Esophagus squamous epithelium (tissue), 5 donors: ENCODE data around the gene NT5DC1. TPM values are rescaled to one million over a fixed set of nuclear protein-coding genes. Genes with fewer than 3 reads are reported as not detected.
A peak's percentile ranks its signal among the peaks of the same experiment; 100 is the strongest.

Experiments
- DNase-seq: peaks from one replicate; lab custom pipeline; 2025; lab: John Stamatoyannopoulos, UW
- H3K27ac ChIP-seq, 4 donors: fragments of 200-600 bp; sonication (generic); one replicate each; pipeline ENCODE4 v1.5.1; 2016 to 2019; ENCODE audit warnings: mild to moderate bottlenecking in 1 of 4
- H3K27me3 ChIP-seq, 4 donors: fragments of 200-600 bp; sonication (generic); 1 replicate in 3 of 4; 2 replicates in 1 of 4; pipeline versions ENCODE4 v1.5.1 to v1.6.0; 2017 to 2021; ENCODE audit warnings: antibody characterized with exemption in 1 of 4
- H3K36me3 ChIP-seq, 3 donors: fragments of 200-600 bp; sonication (generic); one replicate each; pipeline ENCODE4 v1.5.1; 2016 to 2019
- H3K4me1 ChIP-seq, 3 donors: fragments of 200-600 bp; sonication (generic); one replicate each; pipeline ENCODE4 v1.5.1; 2017 to 2019
- H3K4me3 ChIP-seq, 4 donors: fragments of 200-600 bp; sonication (generic); 1 replicate in 3 of 4; 2 replicates in 1 of 4; pipeline ENCODE4 v1.5.1; 2016 to 2019; ENCODE audit warnings: mild to moderate bottlenecking in 2 of 4, moderate library complexity in 1 of 4
- H3K9me3 ChIP-seq, 3 donors: fragments of 200-600 bp; sonication (generic); one replicate each; pipeline ENCODE4 v1.5.1; 2016 to 2019
- POLR2A ChIP-seq, 4 donors: fragments of 450-650 bp; IDR thresholded peaks; one replicate each; pipeline ENCODE4 v1.6.1; 2017; ENCODE audit warnings: antibody characterized with exemption in 4 of 4, mild to moderate bottlenecking in 4 of 4, moderate library complexity in 3 of 4
- WGBS, 2 donors: methylation state at CpG; one replicate each; pipeline ENCODE4 v1.1.5; 2018; 5-methylcytosine and 5-hydroxymethylcytosine counted together
- intact Hi-C: fragments of 100-400 bp; cut with DNase I; formaldehyde crosslinking; loops from one replicate; pipeline ENCODE4 v1.15.0; 2022
- total RNA-seq, 4 donors: library from RNA; depleted of rRNA; stranded (reverse); fragments of >200 nt; gene quantifications; one replicate each; pipeline ENCODE4 v1.1.0, GENCODE V29; 2016
- TF ChIP-seq, protein P1 (sequence below), 6 experiments: fragments of 450-650 bp in 4 of 6; fragments of 200-600 bp in 2 of 6; sonication (generic) in 2 of 6; IDR thresholded peaks; one replicate each; pipeline ENCODE4 v1.5.1; 2016 to 2019; ENCODE audit warnings: antibody characterized with exemption in 6 of 6, mild to moderate bottlenecking in 4 of 6, moderate library complexity in 4 of 6
- donor health status: DM: yes; HTN: yes; CAD: no.

NT5DC1 gene
- total RNA-seq, 4 donors from 2014 or later = 6.3 to 11.7 (median 8.3) TPM

DNA sequence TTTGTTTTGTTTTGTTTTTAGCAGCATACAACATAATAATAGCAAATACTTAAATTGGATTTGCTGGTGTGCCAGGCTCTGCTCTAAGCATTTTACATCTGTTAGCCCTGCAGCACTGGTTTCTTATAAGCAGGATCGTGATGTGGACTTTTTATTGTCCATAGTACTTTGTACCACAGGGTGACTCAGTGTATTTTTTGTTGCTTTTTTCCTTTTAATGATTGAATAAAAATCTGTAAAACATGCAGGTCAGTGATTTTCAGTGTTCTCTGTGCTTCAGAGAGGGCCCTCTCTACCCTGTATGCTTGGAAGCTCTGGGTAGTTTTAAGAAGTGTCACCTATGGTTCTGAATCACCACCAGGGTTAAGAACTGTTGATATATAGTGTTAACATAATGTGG lies 4.0 kb downstream of the NT5DC1 start:
- H3K27me3 ChIP-seq = no peaks in the 10 kb centered on the region
- no peak for DNase-seq
- H3K36me3 ChIP-seq = peaks cover 0 to 31% (median 0%) of the 10 kb centered on the region in 3 donors
- H3K4me3 ChIP-seq = no peak overlapping the region
- H3K4me1 ChIP-seq = peaks cover 7 to 57% (median 17%) of the 10 kb centered on the region in 3 donors
- intact Hi-C loops = loop anchor here (5.0 kb wide), 1 partner anchor 92 kb away; no protein-coding TSS in a partner anchor
- H3K27ac ChIP-seq = no peak overlapping the region
- TF ChIP-seq, protein P1, sequence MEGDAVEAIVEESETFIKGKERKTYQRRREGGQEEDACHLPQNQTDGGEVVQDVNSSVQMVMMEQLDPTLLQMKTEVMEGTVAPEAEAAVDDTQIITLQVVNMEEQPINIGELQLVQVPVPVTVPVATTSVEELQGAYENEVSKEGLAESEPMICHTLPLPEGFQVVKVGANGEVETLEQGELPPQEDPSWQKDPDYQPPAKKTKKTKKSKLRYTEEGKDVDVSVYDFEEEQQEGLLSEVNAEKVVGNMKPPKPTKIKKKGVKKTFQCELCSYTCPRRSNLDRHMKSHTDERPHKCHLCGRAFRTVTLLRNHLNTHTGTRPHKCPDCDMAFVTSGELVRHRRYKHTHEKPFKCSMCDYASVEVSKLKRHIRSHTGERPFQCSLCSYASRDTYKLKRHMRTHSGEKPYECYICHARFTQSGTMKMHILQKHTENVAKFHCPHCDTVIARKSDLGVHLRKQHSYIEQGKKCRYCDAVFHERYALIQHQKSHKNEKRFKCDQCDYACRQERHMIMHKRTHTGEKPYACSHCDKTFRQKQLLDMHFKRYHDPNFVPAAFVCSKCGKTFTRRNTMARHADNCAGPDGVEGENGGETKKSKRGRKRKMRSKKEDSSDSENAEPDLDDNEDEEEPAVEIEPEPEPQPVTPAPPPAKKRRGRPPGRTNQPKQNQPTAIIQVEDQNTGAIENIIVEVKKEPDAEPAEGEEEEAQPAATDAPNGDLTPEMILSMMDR (IDR thresholded peaks at IDR 0.05) = no peak
- no peak for TF ChIP-seq POLR2A (IDR thresholded peaks at IDR 0.05)
- WGBS, 2 donors = 63 to 86% methylated on average over 1 of the region's 1 CpG
- no peaks in the 10 kb centered on the region for H3K9me3 ChIP-seq

DNA sequence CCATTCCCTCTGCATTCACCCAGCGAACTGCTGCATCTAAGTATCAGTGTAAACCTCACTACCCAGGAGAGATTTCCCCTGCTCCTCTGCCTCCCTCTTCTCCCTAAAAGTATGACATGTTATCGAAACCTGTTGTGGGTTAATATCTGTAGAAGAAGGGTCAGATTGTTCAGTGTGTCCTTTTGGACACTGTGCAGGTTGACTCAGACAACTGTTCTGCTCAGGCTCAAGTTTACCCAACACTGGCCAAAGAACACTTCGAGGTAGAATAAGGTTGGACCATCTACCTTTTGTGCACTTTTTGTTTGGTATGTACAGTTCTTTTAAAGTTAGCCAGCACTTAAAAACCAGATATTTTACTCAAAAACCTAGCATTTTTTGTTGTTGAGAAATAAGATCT lies 4.6 kb downstream of the NT5DC1 start:
- WGBS, 2 donors = 80 to 91% methylated on average over 3 of the region's 3 CpGs
- Histone ChIP-seq H3K27me3 (no peaks in the 10 kb centered on the region), H3K4me1 (peaks cover 7 to 51% (median 17%) of the 10 kb centered on the region in 3 donors), H3K36me3 (peaks cover 0 to 37% (median under 1%) of the 10 kb centered on the region in 3 donors), H3K9me3 (no peaks in the 10 kb centered on the region), H3K27ac (no peak overlapping the region), H3K4me3 (no peak overlapping the region)
- TF ChIP-seq, protein P1 (IDR thresholded peaks at IDR 0.05) = no peak
- TF ChIP-seq POLR2A (IDR thresholded peaks at IDR 0.05) = no peak
- DNase-seq = no peak
- intact Hi-C loops = no loop called here

DNA sequence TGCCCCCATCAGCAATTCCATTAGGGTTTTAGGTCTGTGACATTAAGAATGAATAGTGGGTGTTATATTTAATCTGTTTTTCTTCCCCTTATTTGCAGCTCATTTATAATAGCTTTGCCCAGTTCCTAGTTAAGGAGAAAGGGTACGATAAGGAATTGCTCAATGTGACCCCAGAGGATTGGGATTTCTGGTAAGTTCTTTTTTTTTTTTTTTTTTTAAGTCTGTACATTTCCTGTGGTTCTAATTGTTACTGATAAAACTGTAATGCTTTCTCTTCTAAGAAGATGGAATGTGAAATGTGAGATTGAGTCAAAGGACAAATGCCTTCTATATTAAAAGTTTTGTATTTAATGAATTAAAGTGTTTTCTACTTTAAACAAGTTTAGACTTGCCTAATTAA lies 5.5 kb downstream of the NT5DC1 start:
- 9 to 29% methylated on average over 1 of the region's 1 CpG for WGBS, 2 donors
- Histone ChIP-seq H3K27ac (no peak overlapping the region), H3K4me3 (no peak overlapping the region), H3K4me1 (peaks cover 7 to 49% (median 17%) of the 10 kb centered on the region in 3 donors), H3K27me3 (no peaks in the 10 kb centered on the region), H3K9me3 (no peaks in the 10 kb centered on the region), H3K36me3 (peaks cover 0 to 46% (median 3%) of the 10 kb centered on the region in 3 donors)
- intact Hi-C loops = no loop called here
- DNase-seq = no peak
- TF ChIP-seq, protein P1 (IDR thresholded peaks at IDR 0.05) = no peak
- no peak for TF ChIP-seq POLR2A (IDR thresholded peaks at IDR 0.05)

DNA sequence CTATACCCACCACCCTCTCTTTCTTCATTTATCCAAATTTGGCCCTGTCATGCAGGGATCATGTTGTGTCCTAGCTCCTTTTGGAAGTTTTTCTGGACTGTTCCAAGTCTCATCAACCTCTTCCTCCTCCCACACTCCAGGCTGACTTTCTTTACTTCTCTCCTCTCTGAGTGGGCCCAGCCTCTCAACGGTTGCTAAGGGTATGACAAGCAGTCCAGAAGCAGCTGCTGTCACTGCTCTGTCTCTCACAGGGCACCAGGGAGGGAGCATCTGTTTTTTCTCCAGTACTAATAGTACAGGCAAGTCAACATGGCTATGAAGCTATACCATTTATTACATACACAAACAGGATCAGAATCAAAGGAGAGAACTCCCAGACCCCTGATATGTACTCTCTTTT lies 8.2 kb downstream of the NT5DC1 start:
- Histone ChIP-seq H3K27me3 (no peaks in the 10 kb centered on the region), H3K4me3 (no peak overlapping the region), H3K36me3 (peaks cover 0 to 73% (median 3%) of the 10 kb centered on the region in 3 donors), H3K4me1 (peaks cover 0 to 23% (median 0%) of the 10 kb centered on the region in 3 donors), H3K9me3 (no peaks in the 10 kb centered on the region), H3K27ac (no peak overlapping the region)
- WGBS, 2 donors = 57 to 67% methylated on average over 1 of the region's 1 CpG
- no peak for DNase-seq
- intact Hi-C loops = no loop called here
- TF ChIP-seq, protein P1 (IDR thresholded peaks at IDR 0.05) = no peak
- no peak for TF ChIP-seq POLR2A (IDR thresholded peaks at IDR 0.05)

DNA sequence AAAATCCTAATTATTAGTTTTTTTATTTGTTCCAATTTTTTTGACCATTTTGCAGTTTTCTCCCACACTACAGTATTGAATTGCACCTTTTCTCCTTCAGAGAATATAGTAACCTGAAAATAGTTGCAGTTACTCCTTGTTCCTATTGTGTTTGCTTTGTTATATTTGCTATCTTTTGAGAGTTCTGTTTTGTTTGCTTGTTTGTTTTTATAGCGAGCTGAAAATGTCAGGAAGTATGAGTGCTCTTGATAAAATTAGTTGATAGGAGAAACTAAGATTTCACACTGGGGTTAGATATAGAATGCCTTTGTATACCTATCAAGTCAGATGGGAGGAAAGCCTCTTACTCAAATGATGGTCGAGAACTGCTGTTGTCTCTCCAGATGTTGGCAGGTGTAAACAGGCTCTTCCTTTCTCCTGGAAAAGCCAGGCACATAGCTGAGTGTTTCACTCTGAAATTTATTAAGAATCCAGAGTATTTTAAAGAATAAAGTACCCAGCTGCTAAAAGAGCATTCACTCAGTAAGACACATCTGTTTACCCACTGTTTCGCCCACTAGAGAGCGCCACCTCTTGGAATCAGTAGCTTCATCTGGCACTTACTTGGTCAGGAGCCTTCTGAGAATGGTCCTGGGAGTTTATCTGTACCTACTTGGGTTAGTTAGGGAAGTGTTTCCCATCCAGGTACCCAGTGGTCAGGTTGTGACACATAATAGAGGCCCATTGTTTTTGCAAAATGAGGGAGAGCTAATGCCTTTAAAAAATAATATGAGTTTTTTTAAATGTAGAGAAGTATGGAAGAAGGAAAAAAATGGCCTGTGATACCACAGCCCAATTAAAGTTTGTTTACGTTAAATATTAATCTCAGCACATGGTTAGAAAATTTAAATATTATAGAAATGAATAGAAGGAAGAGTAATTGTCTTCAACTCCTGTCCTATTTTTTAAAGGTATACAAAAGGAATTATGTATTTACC lies 11.2 kb downstream of the NT5DC1 start:
- Histone ChIP-seq H3K4me1 (peaks cover 0 to 2% (median 0%) of the 10 kb centered on the region in 3 donors), H3K27ac (no peak overlapping the region), H3K36me3 (peaks cover 3 to 97% (median 3%) of the 10 kb centered on the region in 3 donors), H3K27me3 (no peaks in the 10 kb centered on the region), H3K4me3 (no peak overlapping the region), H3K9me3 (no peaks in the 10 kb centered on the region)
- DNase-seq = no peak
- intact Hi-C loops = no loop called here
- WGBS, 2 donors = 75 to 89% methylated on average over 5 of the region's 5 CpGs
- no peak for TF ChIP-seq POLR2A (IDR thresholded peaks at IDR 0.05)
- TF ChIP-seq, protein P1 (IDR thresholded peaks at IDR 0.05) = peak in 5 of 6 experiments; percentile 12 to 57 (median 28)
